ENCODE measurements around the gene FPR3. TPM values are rescaled to one million over a fixed set of nuclear protein-coding genes. Genes with fewer than 3 reads are reported as not detected.

Gene FPR3
- total and polyA plus RNA-seq, 4 donors = 5.5 to 19.1 (median 11.2) TPM

GRCh38 chr19:51873097-51873496 lies 78.1 kb downstream of the FPR3 start:
- no peak for ATAC-seq (ENCODE audit: insufficient read depth, low FRiP score)
- Histone ChIP-seq H3K4me1 (ENCODE audit: control insufficient read depth in 5 of 5, insufficient read depth in 5 of 5, low read length in 5 of 5) (no peaks in the 10 kb centered on the region), H3K27ac (ENCODE audit: low read depth in 1 of 2, low read length in 1 of 2) (no peak overlapping the region), H3K9me3 (ENCODE audit: control insufficient read depth in 4 of 4, insufficient read depth in 3 of 4, low read length in 3 of 4) (peaks cover 18 to 56% (median 37%) of the 10 kb centered on the region in 4 donors), H3K36me3 (ENCODE audit: control insufficient read depth in 4 of 4, insufficient read depth in 4 of 4, low read length in 4 of 4) (peaks cover 33 to 58% (median 44%) of the 10 kb centered on the region in 4 donors), H3K9ac (ENCODE audit: insufficient read depth in 1 of 2, low read length in 2 of 2) (no peak overlapping the region), H3K27me3 (ENCODE audit: control insufficient read depth in 3 of 3, insufficient read depth in 3 of 3, low read length in 2 of 3) (no peaks in the 10 kb centered on the region), H3K4me3 (no peak overlapping the region)
- 97 to 99% methylated on average over 4 of the region's 4 CpGs for WGBS, 2 donors
- DNase-seq = no peak
- no peak for TF ChIP-seq CTCF (IDR thresholded peaks at IDR 0.05; ENCODE audit: control extremely low read depth, extremely low read depth)

Other genes starting within 250 kb of the FPR3 start
- gene ZNF175, start 223.9 kb upstream of the FPR3 start, total RNA-seq = 10 to 100 TPM in 1 of 2 donors, 1 to 10 TPM in 1; 8.4 to 11.4 TPM
- 1 to 10 TPM; 2.5 to 3.3 TPM for gene ZNF175, start 223.9 kb upstream of the FPR3 start, polyA plus RNA-seq
- 1 to 10 TPM; 1.6 to 2.2 TPM for gene SIGLEC5, start 164.8 kb upstream of the FPR3 start, total RNA-seq
- gene SIGLEC5, start 164.8 kb upstream of the FPR3 start, polyA plus RNA-seq = not detected
- 10 to 100 TPM in 1 of 2 donors, 1 to 10 TPM in 1; 2.7 to 46.4 TPM for gene SIGLEC14, start 148.3 kb upstream of the FPR3 start, total RNA-seq
- 100 to 1,000 TPM in 1 of 2 donors, 1 to 10 TPM in 1; 2.9 to 101 TPM for gene SIGLEC14, start 148.3 kb upstream of the FPR3 start, polyA plus RNA-seq
- gene SPACA6, start 101.8 kb upstream of the FPR3 start, total RNA-seq = 10 to 100 TPM in 1 of 2 donors, 1 to 10 TPM in 1; 7.0 to 19.7 TPM
- gene SPACA6, start 101.8 kb upstream of the FPR3 start, polyA plus RNA-seq = 10 to 100 TPM in 1 of 2 donors, 1 to 10 TPM in 1; 9.8 to 20.7 TPM
- gene HAS1, start 71.2 kb upstream of the FPR3 start, total RNA-seq = 1 to 10 TPM in 1 of 2 donors, under 1 TPM in 1; 0.64 to 1.8 TPM
- gene HAS1, start 71.2 kb upstream of the FPR3 start, polyA plus RNA-seq = 1 to 10 TPM in 1 of 2 donors, under 1 TPM in 1; 0.52 to 7.2 TPM
- 10 to 100 TPM; 21.4 to 76.1 TPM for gene FPR1, start 43.3 kb upstream of the FPR3 start, total RNA-seq
- 100 to 1,000 TPM in 1 of 2 donors, 1 to 10 TPM in 1; 2.8 to 558 TPM for gene FPR1, start 43.3 kb upstream of the FPR3 start, polyA plus RNA-seq
- gene FPR2, start 34.0 kb upstream of the FPR3 start, total RNA-seq = 10 to 100 TPM in 1 of 2 donors, 1 to 10 TPM in 1; 7.3 to 50.4 TPM
- 100 to 1,000 TPM in 1 of 2 donors, under 1 TPM in 1; 0.79 to 234 TPM for gene FPR2, start 34.0 kb upstream of the FPR3 start, polyA plus RNA-seq
- 10 to 100 TPM in 1 of 2 donors, 1 to 10 TPM in 1; 6.3 to 39.2 TPM for gene ZNF577, start 92.8 kb downstream of the FPR3 start, total RNA-seq
- 10 to 100 TPM in 1 of 2 donors, 1 to 10 TPM in 1; 5.0 to 13.1 TPM for gene ZNF577, start 92.8 kb downstream of the FPR3 start, polyA plus RNA-seq
- gene ZNF649, start 109.9 kb downstream of the FPR3 start, total RNA-seq = 10 to 100 TPM in 1 of 2 donors, 1 to 10 TPM in 1; 9.1 to 22.1 TPM
- 1 to 10 TPM; 4.6 to 4.9 TPM for gene ZNF649, start 109.9 kb downstream of the FPR3 start, polyA plus RNA-seq
- 10 to 100 TPM in 1 of 2 donors, 1 to 10 TPM in 1; 5.1 to 10.1 TPM for gene ZNF613, start 132.3 kb downstream of the FPR3 start, total RNA-seq
- gene ZNF613, start 132.3 kb downstream of the FPR3 start, polyA plus RNA-seq = 1 to 10 TPM; 2.8 to 2.9 TPM
- gene ZNF350, start 191.7 kb downstream of the FPR3 start, total RNA-seq = 10 to 100 TPM in 1 of 2 donors, 1 to 10 TPM in 1; 8.7 to 14.4 TPM
- 1 to 10 TPM; 7.3 to 8.2 TPM for gene ZNF350, start 191.7 kb downstream of the FPR3 start, polyA plus RNA-seq
- gene ZNF615, start 213.1 kb downstream of the FPR3 start, total RNA-seq = 10 to 100 TPM in 1 of 2 donors, 1 to 10 TPM in 1; 7.5 to 39.9 TPM
- gene ZNF615, start 213.1 kb downstream of the FPR3 start, polyA plus RNA-seq = 1 to 10 TPM; 3.0 to 3.4 TPM
- 10 to 100 TPM in 1 of 2 donors, 1 to 10 TPM in 1; 6.7 to 15.1 TPM for gene ZNF614, start 233.2 kb downstream of the FPR3 start, total RNA-seq
- gene ZNF614, start 233.2 kb downstream of the FPR3 start, polyA plus RNA-seq = 1 to 10 TPM; 3.0 to 3.6 TPM

All from lung (tissue), 12 donors.